Fibroblast of skin of left quadriceps (primary cell): ENCODE measurements around the gene RAB44.
A peak's percentile ranks its signal among the peaks of the same experiment; 100 is the strongest.

Source experiments
- DNase-seq, 2 experiments: peaks; one replicate each; pipeline ENCODE4 v3.0.0-alpha.2; 2013; ENCODE audit warnings: low read depth in 2 of 2

The RAB44 gene

GRCh38 chr6:36752187-36752885 lies 54.7 kb downstream of the RAB44 start:
- DNase-seq: no peak

- no peak for DNase-seq
These were observed 55.4 kb downstream of the RAB44 start for GRCh38 chr6:36752886-36753506.

- no peak for DNase-seq
These were observed 56.2 kb downstream of the RAB44 start for GRCh38 chr6:36753671-36754405.

- DNase-seq: no peak
These were observed 57.2 kb downstream of the RAB44 start for GRCh38 chr6:36754582-36755434.

- no peak for DNase-seq
These were observed 58.1 kb downstream of the RAB44 start for GRCh38 chr6:36755435-36756348.

- DNase-seq: no peak
These were observed 59.2 kb downstream of the RAB44 start for GRCh38 chr6:36756786-36757185.

- DNase-seq: no peak
These were observed 59.6 kb downstream of the RAB44 start for GRCh38 chr6:36757206-36757605.

GRCh38 chr6:36757943-36758508 lies 60.4 kb downstream of the RAB44 start:
- DNase-seq: no peak

GRCh38 chr6:36758516-36759147 lies 61.0 kb downstream of the RAB44 start:
- no peak for DNase-seq

- peak; percentile 34 to 35 for DNase-seq
These were observed 61.6 kb downstream of the RAB44 start for GRCh38 chr6:36759148-36759759.

GRCh38 chr6:36760685-36761435 lies 63.2 kb downstream of the RAB44 start:
- no peak for DNase-seq

GRCh38 chr6:36762123-36762522 lies 64.5 kb downstream of the RAB44 start:
- no peak for DNase-seq

GRCh38 chr6:36765190-36765589 lies 67.6 kb downstream of the RAB44 start:
- DNase-seq: no peak

GRCh38 chr6:36765594-36766398 lies 68.2 kb downstream of the RAB44 start:
- DNase-seq: peak; percentile 58 to 64

- no peak for DNase-seq
These were observed 68.8 kb downstream of the RAB44 start for GRCh38 chr6:36766399-36766945.

GRCh38 chr6:36769183-36769675 lies 71.6 kb downstream of the RAB44 start:
- DNase-seq: peak in 1 of 2 experiments; percentile 12

- no peak for DNase-seq
These were observed 72.3 kb downstream of the RAB44 start for GRCh38 chr6:36769676-36770499.
